HG02623 (cell line): Measurements from ENCODE around the gene EPS8.
A peak's percentile ranks its signal among the peaks of the same experiment; 100 is the strongest.

Experiments used
- ATAC-seq: cut with Tn5 transposase; IDR thresholded peaks from one replicate; pipeline ENCODE4 v1.9.1; 2021; ENCODE audit warnings: moderate library complexity; ENCODE audit not compliant: unreplicated experiment

Gene EPS8

GRCh38 chr12:15800278-15800677 lies 11.1 kb upstream of the EPS8 start:
- ATAC-seq = no peak

GRCh38 chr12:15797818-15798217 lies 8.6 kb upstream of the EPS8 start:
- ATAC-seq = no peak

- ATAC-seq = no peak
Observed at GRCh38 chr12:15796493-15797141, 7.4 kb upstream of the EPS8 start.

- ATAC-seq = no peak
Observed at GRCh38 chr12:15794836-15795235, 5.6 kb upstream of the EPS8 start.

- no peak for ATAC-seq
Observed at GRCh38 chr12:15794196-15794595, 5.0 kb upstream of the EPS8 start.

GRCh38 chr12:15788233-15789219 lies 662 bp downstream of the EPS8 start:
- peak; percentile 32 for ATAC-seq

GRCh38 chr12:15787778-15788177 lies 1.4 kb downstream of the EPS8 start:
- ATAC-seq = no peak

- no peak for ATAC-seq
Observed at GRCh38 chr12:15786772-15787171, 2.4 kb downstream of the EPS8 start.

GRCh38 chr12:15783288-15783687 lies 5.9 kb downstream of the EPS8 start:
- ATAC-seq = no peak

- no peak for ATAC-seq
Observed at GRCh38 chr12:15782667-15783066, 6.5 kb downstream of the EPS8 start.

GRCh38 chr12:15779925-15780324 lies 9.3 kb downstream of the EPS8 start:
- no peak for ATAC-seq

GRCh38 chr12:15778126-15778525 lies 11.1 kb downstream of the EPS8 start:
- no peak for ATAC-seq

- no peak for ATAC-seq
Observed at GRCh38 chr12:15777355-15778012, 11.7 kb downstream of the EPS8 start.

GRCh38 chr12:15776532-15776931 lies 12.7 kb downstream of the EPS8 start:
- no peak for ATAC-seq

GRCh38 chr12:15774819-15775218 lies 14.4 kb downstream of the EPS8 start:
- no peak for ATAC-seq

GRCh38 chr12:15772405-15773018 lies 16.7 kb downstream of the EPS8 start:
- no peak for ATAC-seq

- ATAC-seq = no peak
Observed at GRCh38 chr12:15770581-15770980, 18.6 kb downstream of the EPS8 start.

- ATAC-seq = no peak
Observed at GRCh38 chr12:15770021-15770420, 19.2 kb downstream of the EPS8 start.

- ATAC-seq = no peak
Observed at GRCh38 chr12:15769586-15769985, 19.6 kb downstream of the EPS8 start.

GRCh38 chr12:15767301-15767700 lies 21.9 kb downstream of the EPS8 start:
- ATAC-seq = no peak

GRCh38 chr12:15763328-15763727 lies 25.9 kb downstream of the EPS8 start:
- ATAC-seq = no peak
